ENCODE data around the gene NOS1AP. TPM values are rescaled to one million over a fixed set of nuclear protein-coding genes. Genes with fewer than 3 reads are reported as not detected.

The NOS1AP gene
- total and polyA plus RNA-seq, 2 donors (not counting 3 experiments of a cell fraction or from before 2014, with no cell fraction given): 1.3 to 5.4 TPM

DNA sequence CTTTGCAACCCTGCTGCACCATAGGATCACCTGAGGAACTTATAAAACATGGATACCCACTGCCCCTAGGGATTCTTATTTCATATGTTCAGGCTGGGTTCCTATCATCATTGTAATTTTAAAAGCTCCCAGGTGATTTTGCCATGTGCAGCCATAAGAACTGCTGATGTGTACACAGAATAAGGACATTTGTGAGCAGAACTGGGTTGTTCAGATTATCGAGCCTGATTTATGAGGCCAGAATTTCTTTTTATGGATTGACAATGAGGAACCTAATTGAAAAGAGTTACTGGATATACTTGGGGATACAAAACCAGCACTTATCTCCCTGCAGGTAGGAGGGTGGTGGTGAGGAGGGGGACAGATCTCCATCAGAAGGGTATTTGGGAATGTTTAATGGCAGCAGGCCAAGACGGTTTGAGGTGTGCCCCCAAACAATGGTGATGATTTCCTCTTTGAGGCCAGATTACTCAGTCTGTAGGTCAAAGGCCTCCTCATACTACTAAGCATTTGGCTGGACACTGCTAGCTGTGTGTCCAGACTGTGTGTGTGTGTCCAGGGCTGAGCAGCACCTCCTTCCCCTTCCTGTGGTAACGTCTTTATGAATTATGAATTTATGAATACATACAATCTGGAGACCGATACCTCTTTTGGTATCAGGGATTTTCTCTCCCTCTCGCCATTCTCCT is 18.9 kb downstream of the NOS1AP start:
- BruUV-seq (replicated peaks): no TSS peak
- intact Hi-C loops (cut with micrococcal nuclease) (no loop called here), dilution Hi-C loops (cut with MboI; ENCODE audit: extremely low pct_ligation_motif_present, low sequenced_read_pairs) (no loop called here)
- Histone ChIP-seq H3K79me2 (ENCODE audit: control insufficient read depth, insufficient read depth, low read length) (no peaks in the 10 kb centered on the region), H3K9ac (replicated peaks; ENCODE audit: extremely low read depth, insufficient read depth, low read length) (no peak overlapping the region), H3K4me3 (replicated peaks in 1 of 3; ENCODE audit: insufficient read depth in 1 of 3, low read depth in 1 of 3, low read length in 3 of 3) (no peak overlapping the region), H3K27ac (ENCODE audit: insufficient read depth, low read depth, low read length) (no peak overlapping the region), H2AFZ (ENCODE audit: low read depth, low read length) (peak overlapping the region; percentile 5), H3K4me2 (ENCODE audit: insufficient read depth, low read length) (peak overlapping the region; percentile 69), H3K27me3 (ENCODE audit: control insufficient read depth in 2 of 2, insufficient read depth in 2 of 2, low read length in 2 of 2) (no peaks in the 10 kb centered on the region), H3K9me1 (replicated peaks; ENCODE audit: control insufficient read depth, extremely low read depth, insufficient read depth, low read length) (no peaks in the 10 kb centered on the region), H3K36me3 (ENCODE audit: control insufficient read depth in 2 of 2, extremely low read depth in 1 of 2, insufficient read depth in 2 of 2, low read length in 2 of 2) (no peaks in the 10 kb centered on the region), H3K4me1 (ENCODE audit: control insufficient read depth, extremely low read depth, insufficient read depth, low read length) (peaks cover 21% of the 10 kb centered on the region), H3K9me3 (replicated peaks; ENCODE audit: control insufficient read depth, insufficient read depth, low read length) (no peaks in the 10 kb centered on the region), H4K20me1 (replicated peaks; ENCODE audit: control insufficient read depth, extremely low read depth, insufficient read depth, low read length) (no peaks in the 10 kb centered on the region)
- POLR2A ChIA-PET: no interaction called here
- CTCF ChIA-PET: interaction anchor here (1.0 kb wide), 1 partner anchor 16 kb away, joined by 3 read pairs; no protein-coding TSS in a partner anchor
- DNase-seq (ENCODE audit: low read depth, low spot score): peak; percentile 72
- FAIRE-seq: peak; percentile 92
- TF ChIP-seq MYC (IDR thresholded peaks at IDR 0.05; ENCODE audit: low read depth, low read length) (no peak), MAX (IDR thresholded peaks at IDR 0.05; ENCODE audit: insufficient read depth, insufficient read length) (no peak), GATA2 (IDR thresholded peaks at IDR 0.05; ENCODE audit: insufficient read depth, insufficient read length, low read depth, low read length) (peak; percentile 33), POLR2AphosphoS5 (IDR thresholded peaks at IDR 0.05; ENCODE audit: insufficient read depth, low read depth, low read length) (peak; percentile 71), EZH2 (IDR thresholded peaks at IDR 0.05; ENCODE audit: borderline replicate concordance, low read depth, low read length, severe bottlenecking) (no peak), FOS (IDR thresholded peaks at IDR 0.05; ENCODE audit: borderline replicate concordance, insufficient read depth, low read length) (peak; percentile 82), POLR2A (IDR thresholded peaks at IDR 0.05; ENCODE audit: low read depth, low read length) (no peak), JUN (IDR thresholded peaks at IDR 0.05; ENCODE audit: borderline replicate concordance, insufficient read depth, insufficient read length, low read depth) (no peak)
- TF ChIP-seq, protein P1, sequence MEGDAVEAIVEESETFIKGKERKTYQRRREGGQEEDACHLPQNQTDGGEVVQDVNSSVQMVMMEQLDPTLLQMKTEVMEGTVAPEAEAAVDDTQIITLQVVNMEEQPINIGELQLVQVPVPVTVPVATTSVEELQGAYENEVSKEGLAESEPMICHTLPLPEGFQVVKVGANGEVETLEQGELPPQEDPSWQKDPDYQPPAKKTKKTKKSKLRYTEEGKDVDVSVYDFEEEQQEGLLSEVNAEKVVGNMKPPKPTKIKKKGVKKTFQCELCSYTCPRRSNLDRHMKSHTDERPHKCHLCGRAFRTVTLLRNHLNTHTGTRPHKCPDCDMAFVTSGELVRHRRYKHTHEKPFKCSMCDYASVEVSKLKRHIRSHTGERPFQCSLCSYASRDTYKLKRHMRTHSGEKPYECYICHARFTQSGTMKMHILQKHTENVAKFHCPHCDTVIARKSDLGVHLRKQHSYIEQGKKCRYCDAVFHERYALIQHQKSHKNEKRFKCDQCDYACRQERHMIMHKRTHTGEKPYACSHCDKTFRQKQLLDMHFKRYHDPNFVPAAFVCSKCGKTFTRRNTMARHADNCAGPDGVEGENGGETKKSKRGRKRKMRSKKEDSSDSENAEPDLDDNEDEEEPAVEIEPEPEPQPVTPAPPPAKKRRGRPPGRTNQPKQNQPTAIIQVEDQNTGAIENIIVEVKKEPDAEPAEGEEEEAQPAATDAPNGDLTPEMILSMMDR (IDR thresholded peaks at IDR 0.05; ENCODE audit: extremely low read depth in 1 of 2, insufficient read depth in 1 of 2, low read depth in 1 of 2, low read length in 2 of 2): no peak
